CD14-positive monocyte (primary cell): ENCODE results near the gene TNFAIP2. TPM values are rescaled to one million over a fixed set of nuclear protein-coding genes. Genes with fewer than 3 reads are reported as not detected.
A peak's percentile ranks its signal among the peaks of the same experiment; 100 is the strongest.

Experiments
- DNase-seq, 3 donors: peaks; one replicate each; pipeline ENCODE4 v3.0.0-alpha.2; 2011 to 2022
- H2AFZ ChIP-seq: 2 replicates; pipeline ENCODE4 v1.6.0; 2012; ENCODE audit warnings: mild to moderate bottlenecking, low read depth, low read length, inconsistent platforms; ENCODE audit not compliant: insufficient read depth, poor library complexity, severe bottlenecking
- H3K27ac ChIP-seq, 2 donors: 1 replicate in 1 of 2; 2 replicates in 1 of 2; pipeline ENCODE4 v1.5.1; 2012 to 2013; ENCODE audit warnings: low read length in 2 of 2, control low read depth in 1 of 2, inconsistent platforms in 1 of 2, low read depth in 1 of 2, mild to moderate bottlenecking in 1 of 2
- H3K27me3 ChIP-seq, 2 donors: one replicate each; pipeline versions ENCODE4 v1.6.0 to v1.6.1; 2011 to 2013; ENCODE audit warnings: low read length in 2 of 2; ENCODE audit not compliant: control insufficient read depth in 2 of 2, insufficient read depth in 2 of 2
- H3K36me3 ChIP-seq, 2 donors: replicated peaks in 1 of 2; 1 replicate in 1 of 2; 2 replicates in 1 of 2; pipeline versions ENCODE4 v1.5.1 to v1.6.1; 2012 to 2013; ENCODE audit warnings: low read length in 2 of 2, control low read depth in 1 of 2, inconsistent platforms in 1 of 2, mild to moderate bottlenecking in 1 of 2; ENCODE audit not compliant: insufficient read depth in 2 of 2, control insufficient read depth in 1 of 2
- H3K4me1 ChIP-seq, 2 donors: 1 replicate in 1 of 2; 2 replicates in 1 of 2; pipeline versions ENCODE4 v1.5.1 to v1.6.1; 2012 to 2013; ENCODE audit warnings: low read length in 2 of 2, control low read depth in 1 of 2, inconsistent platforms in 1 of 2, mild to moderate bottlenecking in 1 of 2, moderate library complexity in 1 of 2; ENCODE audit not compliant: insufficient read depth in 2 of 2, control insufficient read depth in 1 of 2
- H3K4me2 ChIP-seq: replicated peaks from 2 replicates; pipeline ENCODE3; 2012; ENCODE audit warnings: low read length, moderate library complexity, mild to moderate bottlenecking; ENCODE audit not compliant: poor library complexity, severe bottlenecking; ENCODE audit errors: extremely low read depth
- H3K4me3 ChIP-seq, 3 experiments: fragments of 200-600 bp in 1 of 3; sonication (generic) in 1 of 3; replicated peaks in 1 of 3; 1 replicate in 2 of 3; 2 replicates in 1 of 3; pipeline ENCODE4 v1.5.1; 2011 to 2013; ENCODE audit warnings: low read length in 3 of 3, mild to moderate bottlenecking in 3 of 3, control low read depth in 2 of 3, low read depth in 2 of 3, inconsistent platforms in 1 of 3, moderate library complexity in 1 of 3
- H3K79me2 ChIP-seq: 2 replicates; pipeline ENCODE4 v1.6.0; 2012; ENCODE audit warnings: mild to moderate bottlenecking, control low read depth, inconsistent platforms, low read length, moderate library complexity; ENCODE audit not compliant: insufficient read depth
- H3K9ac ChIP-seq: 2 replicates; pipeline ENCODE4 v1.6.0; 2017; ENCODE audit warnings: low read length, mild to moderate bottlenecking; ENCODE audit not compliant: insufficient read depth, poor library complexity, severe bottlenecking
- H3K9me3 ChIP-seq, 2 donors: replicated peaks in 1 of 2; 1 replicate in 1 of 2; 2 replicates in 1 of 2; pipeline versions ENCODE4 v1.5.1 to v1.6.1; 2012 to 2013; ENCODE audit warnings: low read length in 2 of 2, control low read depth in 1 of 2; ENCODE audit not compliant: control insufficient read depth in 1 of 2, insufficient read depth in 1 of 2
- H4K20me1 ChIP-seq: 2 replicates; pipeline ENCODE4 v1.6.0; 2012; ENCODE audit warnings: mild to moderate bottlenecking, low read length, control low read depth, moderate library complexity; ENCODE audit not compliant: insufficient read depth
- H3K27ac Mint-ChIP-seq, 7 donors: one replicate each; pipeline ENCODE4 v1.8.0; 2020; ENCODE audit warnings: mild to moderate bottlenecking in 7 of 7, mixed read lengths in 7 of 7, moderate library complexity in 6 of 7, inconsistent platforms in 2 of 7
- H3K27me3 Mint-ChIP-seq, 3 donors: one replicate each; pipeline ENCODE4 v1.8.0; 2021 to 2022; ENCODE audit warnings: low read depth in 3 of 3, mild to moderate bottlenecking in 3 of 3, mixed read lengths in 3 of 3, moderate library complexity in 3 of 3, inconsistent platforms in 1 of 3
- H3K36me3 Mint-ChIP-seq, 2 donors: one replicate each; pipeline ENCODE4 v1.8.0; 2020; ENCODE audit warnings: mixed read lengths in 2 of 2, inconsistent platforms in 1 of 2, mild to moderate bottlenecking in 1 of 2
- H3K4me1 Mint-ChIP-seq: one replicate; pipeline ENCODE4 v1.8.0; 2020; ENCODE audit warnings: mild to moderate bottlenecking, mixed read lengths
- H3K4me3 Mint-ChIP-seq, 2 donors: one replicate each; pipeline ENCODE4 v1.8.0; 2020; ENCODE audit warnings: mild to moderate bottlenecking in 2 of 2, mixed read lengths in 2 of 2, moderate library complexity in 1 of 2
- H3K9me3 Mint-ChIP-seq, 7 donors: one replicate each; pipeline ENCODE4 v1.8.0; 2020 to 2022; ENCODE audit warnings: mixed read lengths in 7 of 7, mild to moderate bottlenecking in 6 of 7, moderate library complexity in 6 of 7, inconsistent platforms in 2 of 7
- WGBS: methylation state at CpG from one replicate; pipeline ENCODE4 v1.1.5; 2013; ENCODE audit warnings: missing lambda C conversion rate; ENCODE audit not compliant: insufficient coverage; 5-methylcytosine and 5-hydroxymethylcytosine counted together
- intact Hi-C, 2 donors: fragments of 100-400 bp; cut with micrococcal nuclease; formaldehyde crosslinking; loops; one replicate each; pipeline versions ENCODE4 v1.15.0 to v1.15.1; 2023
- polyA plus RNA-seq, 3 donors: library from polyadenylated mRNA; depleted of rRNA in 1 of 3; unstranded in 2 of 3; stranded (reverse) in 1 of 3; fragments of 300-500 nt in 2 of 3; fragments of >200 nt in 1 of 3; fragmentation: Illumina TruSeq in 2 of 3; gene quantifications; 1 replicate in 2 of 3; 2 replicates in 1 of 3; pipeline ENCODE4 v1.2.3, GENCODE V29; 2012 to 2021
- TF ChIP-seq, protein P1 (sequence below): fragments of 200-600 bp; IDR thresholded peaks from one replicate; pipeline ENCODE4 v1.8.0; 2022; ENCODE audit warnings: antibody characterized with exemption, mild to moderate bottlenecking

The TNFAIP2 gene
- polyA plus RNA-seq, 3 donors, result 41.5 to 1,807 (median 50.8) TPM

DNA sequence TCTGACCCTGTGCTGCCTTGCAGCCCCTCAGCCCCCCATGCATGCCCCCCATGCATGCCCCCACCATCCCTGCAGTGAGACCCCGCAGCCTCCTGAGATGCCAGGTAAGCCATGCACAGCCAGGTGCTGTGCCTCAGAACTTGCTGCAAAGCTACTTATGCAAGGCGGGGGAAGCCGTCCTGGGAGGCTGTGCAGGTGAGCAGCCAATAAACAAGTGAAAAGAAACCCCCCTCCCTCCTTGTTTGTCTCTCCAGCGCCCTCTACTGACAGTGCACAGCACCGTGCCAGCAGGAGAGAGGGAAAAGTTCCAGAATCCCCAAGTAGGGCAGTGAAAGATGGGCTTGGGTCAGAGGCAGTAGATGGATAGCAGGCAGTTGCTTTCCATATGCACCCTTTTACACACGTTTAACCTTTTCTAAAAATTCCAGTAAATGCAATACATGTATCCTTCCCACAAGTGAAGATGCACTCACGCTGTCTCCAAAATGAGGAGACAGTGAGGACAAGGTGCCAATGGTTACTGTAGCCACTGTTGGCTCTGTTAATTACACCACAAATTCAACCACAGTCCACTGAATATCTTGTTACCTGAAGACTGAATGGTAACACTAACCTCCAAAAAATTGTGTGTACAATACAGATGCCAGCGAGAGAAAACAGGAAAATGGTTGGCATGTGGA, 18.0 kb downstream of the TNFAIP2 start:
- peaks cover 28 to 43% (median 36%) of the 10 kb centered on the region in 3 donors for H3K27me3 Mint-ChIP-seq
- Histone ChIP-seq H3K4me3 (no peak overlapping the region), H3K9ac (no peak overlapping the region), H3K4me1 (peaks cover 15 to 27% of the 10 kb centered on the region in 2 donors), H2AFZ (no peak overlapping the region), H4K20me1 (peaks cover 20% of the 10 kb centered on the region), H3K36me3 (peaks cover 4 to 10% of the 10 kb centered on the region in 2 donors), H3K27me3 (peaks cover 0 to 21% of the 10 kb centered on the region in 2 donors), H3K79me2 (no peaks in the 10 kb centered on the region), H3K27ac (no peak overlapping the region), H3K4me2 (no peak overlapping the region), H3K9me3 (no peaks in the 10 kb centered on the region)
- H3K4me1 Mint-ChIP-seq, result peaks cover 24% of the 10 kb centered on the region
- TF ChIP-seq, protein P1, sequence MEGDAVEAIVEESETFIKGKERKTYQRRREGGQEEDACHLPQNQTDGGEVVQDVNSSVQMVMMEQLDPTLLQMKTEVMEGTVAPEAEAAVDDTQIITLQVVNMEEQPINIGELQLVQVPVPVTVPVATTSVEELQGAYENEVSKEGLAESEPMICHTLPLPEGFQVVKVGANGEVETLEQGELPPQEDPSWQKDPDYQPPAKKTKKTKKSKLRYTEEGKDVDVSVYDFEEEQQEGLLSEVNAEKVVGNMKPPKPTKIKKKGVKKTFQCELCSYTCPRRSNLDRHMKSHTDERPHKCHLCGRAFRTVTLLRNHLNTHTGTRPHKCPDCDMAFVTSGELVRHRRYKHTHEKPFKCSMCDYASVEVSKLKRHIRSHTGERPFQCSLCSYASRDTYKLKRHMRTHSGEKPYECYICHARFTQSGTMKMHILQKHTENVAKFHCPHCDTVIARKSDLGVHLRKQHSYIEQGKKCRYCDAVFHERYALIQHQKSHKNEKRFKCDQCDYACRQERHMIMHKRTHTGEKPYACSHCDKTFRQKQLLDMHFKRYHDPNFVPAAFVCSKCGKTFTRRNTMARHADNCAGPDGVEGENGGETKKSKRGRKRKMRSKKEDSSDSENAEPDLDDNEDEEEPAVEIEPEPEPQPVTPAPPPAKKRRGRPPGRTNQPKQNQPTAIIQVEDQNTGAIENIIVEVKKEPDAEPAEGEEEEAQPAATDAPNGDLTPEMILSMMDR, result peak; percentile 79
- DNase-seq, result peak; percentile 36 to 64 (median 41)
- H3K27ac Mint-ChIP-seq, result no peak overlapping the region
- WGBS, result 0% methylated on average over 1 of the region's 8 CpGs
- no peak overlapping the region for H3K4me3 Mint-ChIP-seq
- intact Hi-C loops, result loop anchor here in 1 of 2 donors (1.0 kb wide), 1 partner anchor 36 kb away; no protein-coding TSS in a partner anchor
- H3K36me3 Mint-ChIP-seq, result peaks cover 9 to 11% of the 10 kb centered on the region in 2 donors
- H3K9me3 Mint-ChIP-seq, result peaks cover 0 to 2% (median 0%) of the 10 kb centered on the region in 7 donors

DNA sequence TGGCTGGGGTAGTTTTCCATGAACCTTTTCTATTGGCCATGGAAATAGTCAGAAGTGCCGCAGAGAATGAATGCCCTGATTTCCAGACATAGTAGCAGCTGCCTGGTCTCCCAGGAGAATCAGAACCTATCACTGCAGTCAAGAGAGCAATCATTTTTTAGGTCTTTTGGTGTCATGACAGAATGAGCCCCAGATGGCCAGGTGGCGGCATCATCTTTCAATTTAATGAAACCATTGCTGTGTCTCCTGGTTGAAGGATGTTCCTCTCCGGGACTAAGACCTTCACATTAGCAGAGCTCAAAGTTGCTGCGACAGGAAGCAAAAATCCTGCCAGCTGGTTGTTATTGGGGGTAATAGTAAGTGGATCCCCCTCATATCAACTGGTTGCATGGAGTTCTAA, 18.8 kb downstream of the TNFAIP2 start:
- H3K36me3 Mint-ChIP-seq, result peaks cover under 1 to 4% of the 10 kb centered on the region in 2 donors
- H3K4me1 Mint-ChIP-seq, result peaks cover 16% of the 10 kb centered on the region
- H3K36me3 ChIP-seq, result peaks cover 0 to 3% of the 10 kb centered on the region in 2 donors
- H2AFZ ChIP-seq, result no peak overlapping the region
- H3K79me2 ChIP-seq, result no peaks in the 10 kb centered on the region
- no peaks in the 10 kb centered on the region for H3K9me3 ChIP-seq
- H3K27ac ChIP-seq, result no peak overlapping the region
- H3K4me3 ChIP-seq, result no peak overlapping the region
- 88% methylated on average over 1 of the region's 4 CpGs for WGBS
- peaks cover 12% of the 10 kb centered on the region for H4K20me1 ChIP-seq
- peaks cover 9 to 19% of the 10 kb centered on the region in 2 donors for H3K4me1 ChIP-seq
- H3K9me3 Mint-ChIP-seq, result peaks cover 0 to 2% (median 0%) of the 10 kb centered on the region in 7 donors
- peaks cover 28 to 43% (median 35%) of the 10 kb centered on the region in 3 donors for H3K27me3 Mint-ChIP-seq
- no peak overlapping the region for H3K9ac ChIP-seq
- TF ChIP-seq, protein P1, result no peak
- peaks cover 0 to 21% of the 10 kb centered on the region in 2 donors for H3K27me3 ChIP-seq
- H3K4me2 ChIP-seq, result no peak overlapping the region
- peak overlapping the region in 1 of 2 donors; percentile 39 for H3K4me3 Mint-ChIP-seq
- no peak for DNase-seq
- intact Hi-C loops, result loop anchor here in 1 of 2 donors (2.0 kb wide), 1 partner anchor 67 kb away; no protein-coding TSS in a partner anchor
- peak overlapping the region in 1 of 7 donors; percentile 37 for H3K27ac Mint-ChIP-seq
